GM12872 (cell line): ENCODE measurements around the gene LAIR1.

ENCODE experiments used
- TF ChIP-seq, protein P1 (sequence below): IDR thresholded peaks from 3 replicates; pipeline ENCODE4 v1.5.1; 2011; ENCODE audit warnings: low read depth, mild to moderate bottlenecking, low read length, moderate library complexity; ENCODE audit not compliant: insufficient read depth

LAIR1 gene

GRCh38 chr19:54319892-54320670, 44.6 kb downstream of the LAIR1 start:
- TF ChIP-seq, protein P1, sequence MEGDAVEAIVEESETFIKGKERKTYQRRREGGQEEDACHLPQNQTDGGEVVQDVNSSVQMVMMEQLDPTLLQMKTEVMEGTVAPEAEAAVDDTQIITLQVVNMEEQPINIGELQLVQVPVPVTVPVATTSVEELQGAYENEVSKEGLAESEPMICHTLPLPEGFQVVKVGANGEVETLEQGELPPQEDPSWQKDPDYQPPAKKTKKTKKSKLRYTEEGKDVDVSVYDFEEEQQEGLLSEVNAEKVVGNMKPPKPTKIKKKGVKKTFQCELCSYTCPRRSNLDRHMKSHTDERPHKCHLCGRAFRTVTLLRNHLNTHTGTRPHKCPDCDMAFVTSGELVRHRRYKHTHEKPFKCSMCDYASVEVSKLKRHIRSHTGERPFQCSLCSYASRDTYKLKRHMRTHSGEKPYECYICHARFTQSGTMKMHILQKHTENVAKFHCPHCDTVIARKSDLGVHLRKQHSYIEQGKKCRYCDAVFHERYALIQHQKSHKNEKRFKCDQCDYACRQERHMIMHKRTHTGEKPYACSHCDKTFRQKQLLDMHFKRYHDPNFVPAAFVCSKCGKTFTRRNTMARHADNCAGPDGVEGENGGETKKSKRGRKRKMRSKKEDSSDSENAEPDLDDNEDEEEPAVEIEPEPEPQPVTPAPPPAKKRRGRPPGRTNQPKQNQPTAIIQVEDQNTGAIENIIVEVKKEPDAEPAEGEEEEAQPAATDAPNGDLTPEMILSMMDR: no peak

GRCh38 chr19:54319049-54319448, 45.7 kb downstream of the LAIR1 start:
- TF ChIP-seq, protein P1: no peak

GRCh38 chr19:54317965-54318240, 46.8 kb downstream of the LAIR1 start:
- TF ChIP-seq, protein P1: no peak

GRCh38 chr19:54317108-54317964, 47.4 kb downstream of the LAIR1 start:
- TF ChIP-seq, protein P1: no peak

DNA sequence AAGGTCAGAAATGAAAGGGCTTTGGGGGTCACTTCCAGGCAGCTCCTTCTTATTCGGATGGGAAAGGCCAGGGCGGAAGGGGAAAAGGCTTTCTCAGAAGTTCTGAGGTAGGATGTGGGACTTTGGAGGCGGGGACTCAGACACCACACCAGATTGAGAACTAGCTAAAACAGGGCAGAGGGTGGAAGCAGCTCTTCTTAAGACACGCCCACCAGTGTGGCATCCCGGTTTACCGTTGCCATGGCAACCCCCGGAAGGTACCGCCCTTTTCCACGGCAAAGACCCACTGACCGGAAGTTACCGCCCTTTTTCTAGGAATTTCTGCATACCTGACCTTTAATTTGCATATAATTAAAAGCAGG, 48.0 kb downstream of the LAIR1 start:
- TF ChIP-seq, protein P1: no peak

DNA sequence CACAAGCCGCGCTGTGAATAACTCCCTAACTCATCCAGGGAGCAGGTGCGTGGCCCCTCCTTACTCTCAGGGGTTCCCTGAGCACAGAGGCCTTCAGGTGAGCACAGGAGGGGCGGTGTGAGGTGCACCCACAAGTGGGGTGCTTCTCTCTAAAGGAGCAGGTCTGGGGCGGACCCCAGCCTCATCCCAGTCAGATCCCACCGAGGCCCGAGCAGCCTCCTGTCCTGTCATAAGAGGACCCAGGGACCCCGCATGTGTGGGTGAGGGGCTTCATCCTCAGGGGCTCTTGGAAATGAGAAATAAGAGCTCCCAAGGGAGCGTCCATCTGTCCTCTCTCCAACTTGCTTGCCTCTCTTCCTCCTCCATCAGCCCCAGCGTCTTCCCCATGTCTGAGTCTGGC, 48.8 kb downstream of the LAIR1 start:
- TF ChIP-seq, protein P1: no peak

- TF ChIP-seq, protein P1: no peak
Observed at GRCh38 chr19:54312436-54313377, 52.0 kb downstream of the LAIR1 start, which contains the start of gene LILRA5. Gene LILRA5 (minus strand): TSS chr19:54313166. CDS start chr19:54313019, 147 bp downstream.
